HL-60/S4 (cell line): ENCODE measurements around the gene RBM33.
"Not testable (repeated sequence)": the region's sequence is repeated elsewhere in the genome, so short reads cannot be mapped to it uniquely, and the experiment has no call there.

Experiments
- in situ Hi-C: fragments of 300-500 bp; cut with MboI; formaldehyde crosslinking; loops from 2 replicates; pipeline ENCODE4 v1.14.3; 2022; ENCODE audit warnings: low sequenced_read_pairs

Gene RBM33

GRCh38 chr7:155662343-155663043 is 18.0 kb downstream of the RBM33 start:
- in situ Hi-C loops = no loop called here

DNA sequence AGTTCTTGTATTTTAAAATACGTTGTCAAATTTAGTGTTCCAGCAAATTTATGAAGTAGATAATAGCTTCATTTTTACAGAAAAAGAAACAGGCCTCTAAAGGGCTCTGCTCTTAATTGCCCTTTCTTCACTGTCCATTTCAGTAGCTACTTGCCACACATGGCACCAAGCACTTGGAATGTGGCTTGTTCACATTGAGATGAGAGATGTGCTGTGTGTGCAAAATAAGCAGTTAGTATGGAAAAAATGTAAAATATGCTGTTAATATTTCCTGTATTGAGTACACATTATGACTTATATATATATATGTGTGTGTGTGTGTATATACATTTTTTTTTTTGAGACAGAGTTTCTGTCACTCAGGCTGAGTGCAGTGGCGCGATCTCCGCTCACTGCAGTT is 19.5 kb downstream of the RBM33 start:
- in situ Hi-C loops = no loop called here

DNA sequence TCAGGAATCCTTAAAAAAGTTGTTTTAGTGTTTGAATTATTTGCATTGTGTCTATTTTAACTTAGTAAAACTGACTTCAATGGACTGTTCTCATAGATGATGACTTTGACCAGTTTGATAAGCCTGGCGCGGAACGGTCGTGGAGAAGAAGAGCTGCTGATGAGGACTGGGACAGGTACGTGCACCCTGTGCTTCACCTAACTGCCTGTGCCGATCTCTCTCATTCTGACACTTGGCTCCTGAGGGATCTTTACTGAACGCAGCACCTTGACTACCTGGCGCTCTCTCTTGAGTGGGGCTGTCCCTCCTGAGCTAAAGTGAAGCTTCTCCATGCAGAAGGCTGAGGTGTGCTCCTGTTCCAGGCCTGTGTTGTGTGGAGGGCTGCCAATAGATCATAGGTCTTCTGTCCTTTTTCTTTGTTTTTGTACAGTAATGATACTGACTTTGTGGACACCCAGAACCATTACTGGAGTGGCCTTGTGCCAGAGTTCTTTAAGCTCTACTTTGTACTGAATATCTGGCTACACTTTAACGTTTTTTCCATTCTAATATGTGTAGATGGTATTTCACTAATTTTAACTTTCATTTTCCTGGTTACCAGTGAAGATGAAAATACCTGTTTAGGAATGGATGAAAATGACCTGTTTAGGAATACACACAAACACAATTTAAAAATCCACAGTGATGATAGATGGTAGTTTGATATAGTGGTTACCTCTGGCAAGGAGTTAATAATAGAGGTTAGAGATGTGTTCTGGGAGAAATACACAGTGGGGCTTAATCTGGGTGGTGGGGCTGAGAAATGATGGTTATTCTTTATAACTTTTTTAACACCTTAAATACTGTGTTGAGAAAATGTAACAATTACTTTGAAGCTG is 20.9 kb downstream of the RBM33 start:
- in situ Hi-C loops = no loop called here

DNA sequence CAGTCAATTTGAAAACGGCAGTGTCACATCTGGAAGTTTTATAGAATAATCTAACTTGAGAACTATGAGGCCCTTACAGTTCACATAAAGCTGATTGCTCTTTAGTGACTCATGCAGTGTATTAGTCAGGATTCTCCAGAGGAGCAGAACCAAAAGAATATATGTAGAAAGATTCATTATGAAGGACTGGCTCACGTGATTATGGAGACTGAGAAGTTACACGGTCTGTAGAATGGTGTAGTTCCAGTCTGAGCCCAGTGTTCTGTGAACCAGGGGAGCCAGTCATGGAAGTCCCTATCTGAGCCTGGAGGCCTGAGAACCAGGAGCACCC is 21.5 kb downstream of the RBM33 start:
- in situ Hi-C loops = no loop called here

- in situ Hi-C loops = no loop called here
These were observed 22.9 kb downstream of the RBM33 start for GRCh38 chr7:155667241-155667829.

DNA sequence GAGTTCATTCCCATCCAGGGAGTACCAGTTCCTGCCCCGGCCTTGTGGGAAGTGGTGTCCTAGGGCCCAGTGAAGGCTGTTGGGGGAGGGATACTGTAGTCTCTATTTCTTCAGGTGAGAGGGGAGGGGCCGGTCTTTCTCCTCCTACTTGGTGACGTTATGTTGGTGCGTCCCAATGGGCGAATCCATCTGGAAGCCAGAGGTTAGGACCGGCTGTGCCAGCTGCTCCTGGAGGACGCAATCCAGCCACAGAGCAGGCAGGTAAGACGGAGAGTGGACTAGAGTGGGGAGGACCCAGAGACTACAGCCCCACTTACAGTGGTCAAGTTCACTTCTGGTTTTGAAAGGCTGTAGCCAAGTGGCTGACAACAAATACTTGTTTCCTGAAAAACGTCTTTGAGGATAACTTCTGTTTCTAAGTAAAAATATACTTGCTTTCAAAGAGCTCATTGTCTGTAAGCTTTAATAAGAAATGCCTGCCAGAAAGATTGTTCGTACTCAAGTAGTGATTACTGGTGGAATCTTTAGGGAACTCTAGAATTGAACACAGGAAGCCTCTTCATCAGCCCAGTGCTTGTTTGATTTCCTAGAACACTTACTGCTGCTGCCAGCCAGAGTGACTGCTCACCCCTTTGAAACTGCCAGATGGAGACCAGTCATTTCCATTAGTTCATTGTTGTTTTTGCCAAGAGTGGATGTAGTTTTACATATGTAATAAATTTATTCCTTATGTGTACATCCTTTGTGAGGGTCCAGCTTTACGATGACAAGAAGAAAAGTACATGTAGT is 25.4 kb downstream of the RBM33 start:
- in situ Hi-C loops = no loop called here

DNA sequence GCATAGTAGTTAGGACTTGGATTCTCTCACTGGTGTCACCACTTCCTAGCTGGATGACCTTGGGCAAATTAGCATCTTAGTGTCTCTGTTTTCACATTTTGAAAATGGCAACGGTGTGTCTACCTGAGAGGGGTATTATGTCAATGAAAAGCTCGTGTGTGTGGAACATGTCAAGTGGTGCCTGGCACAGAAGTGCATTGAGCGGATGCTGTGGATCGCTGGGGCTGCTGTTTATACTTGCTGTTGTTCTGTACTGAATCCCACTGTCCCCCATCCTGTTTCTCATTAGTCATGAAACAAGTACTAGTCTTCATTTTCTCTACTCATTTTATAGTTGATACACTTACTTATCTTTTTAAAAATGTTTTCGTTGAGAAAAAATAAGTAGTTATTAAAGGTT is 26.1 kb downstream of the RBM33 start:
- in situ Hi-C loops = no loop called here

DNA sequence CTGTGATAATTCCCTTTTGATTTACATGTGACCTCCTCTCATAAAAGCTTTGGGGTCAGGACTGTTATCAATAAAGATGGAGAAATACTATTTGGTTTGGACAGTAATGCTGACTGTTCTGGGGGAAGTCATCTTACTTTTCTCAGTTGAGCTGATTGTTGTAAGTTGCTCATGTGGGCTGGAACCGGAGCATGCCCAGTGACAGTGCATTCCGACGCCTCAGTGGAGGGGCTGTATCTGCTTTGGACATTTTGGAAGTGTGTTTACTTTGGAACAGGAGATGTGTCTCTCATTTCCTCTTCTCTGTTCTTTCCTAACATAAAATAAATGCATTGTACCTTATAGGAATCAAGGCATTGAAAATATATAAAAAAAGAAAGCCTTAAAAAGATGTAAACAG is 30.1 kb downstream of the RBM33 start:
- in situ Hi-C loops = no loop called here

DNA sequence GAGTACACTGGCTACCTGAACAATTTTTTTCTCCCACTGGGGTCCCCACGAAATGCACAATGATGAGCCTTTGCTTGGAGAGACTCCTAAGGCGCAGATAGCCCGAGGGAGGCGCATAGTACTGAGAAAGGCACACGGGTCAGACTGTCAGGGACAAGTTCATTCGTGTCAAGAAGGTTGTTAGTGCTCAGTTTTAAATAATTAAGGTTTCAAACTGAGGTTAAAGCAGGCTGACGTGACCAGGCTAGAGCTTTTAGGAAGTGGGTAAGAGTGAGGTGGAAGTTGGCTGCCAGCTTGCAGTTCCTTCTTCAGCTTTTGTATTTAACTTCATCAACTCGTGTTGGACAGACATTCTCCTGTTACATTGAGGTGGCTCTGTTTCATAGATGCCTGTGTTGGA is 31.6 kb downstream of the RBM33 start:
- in situ Hi-C loops = no loop called here

DNA sequence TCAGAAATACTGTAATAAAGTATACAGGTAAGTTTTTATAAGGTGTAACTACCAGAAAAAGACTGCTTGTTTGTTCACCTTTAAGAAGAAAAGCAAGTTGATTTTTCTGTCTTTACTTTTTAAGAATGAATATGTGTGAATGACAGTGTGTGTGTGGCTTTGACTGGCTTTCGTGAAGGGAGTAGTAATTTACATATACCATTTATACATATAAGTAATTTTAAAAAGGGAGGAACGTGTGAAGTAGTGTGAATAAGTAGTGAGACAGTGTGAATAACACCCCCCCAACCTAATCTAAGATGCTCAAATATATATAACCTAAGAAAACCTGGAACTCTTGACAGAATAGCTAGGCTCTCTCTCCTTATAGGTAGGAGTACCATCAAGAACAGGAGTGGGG is 33.2 kb downstream of the RBM33 start:
- in situ Hi-C loops = no loop called here

DNA sequence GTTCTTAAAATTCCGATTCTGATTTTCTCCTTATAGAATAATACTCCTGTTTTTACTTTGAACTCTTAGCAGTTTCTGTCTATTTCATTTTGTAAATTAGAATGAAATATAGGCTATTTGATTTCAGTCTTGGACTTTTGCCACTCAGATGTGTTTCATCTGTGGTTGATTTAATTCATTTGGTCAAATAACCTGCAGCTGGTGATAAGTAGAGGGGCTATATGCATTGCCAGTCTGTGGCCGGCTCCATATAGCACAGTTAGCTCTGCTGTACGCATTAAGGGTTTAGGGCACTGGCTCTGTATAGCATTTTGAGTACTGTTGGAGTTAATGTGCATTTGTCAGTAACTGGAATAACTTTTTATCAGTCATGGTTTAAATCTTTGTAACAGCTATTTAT is 35.7 kb downstream of the RBM33 start:
- in situ Hi-C loops = no loop called here

DNA sequence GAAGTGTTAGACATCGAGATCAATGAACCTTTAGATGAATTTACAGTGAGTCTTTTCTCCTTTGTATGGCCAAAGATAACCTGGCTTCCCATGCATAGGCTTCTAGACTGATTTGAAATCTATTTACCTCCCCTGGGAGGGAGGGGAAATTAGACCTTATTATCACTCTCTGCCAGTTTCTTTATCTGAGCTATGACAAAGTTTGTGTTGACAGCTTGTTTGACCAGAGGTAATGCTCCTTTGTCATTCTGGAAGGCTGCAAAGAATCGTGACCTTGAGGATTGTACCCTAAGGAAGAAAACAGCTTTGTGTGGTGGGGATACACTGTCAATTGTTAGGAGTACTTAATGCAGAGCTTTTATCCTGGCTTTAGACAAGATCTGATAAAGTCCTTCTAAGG is 36.4 kb downstream of the RBM33 start:
- in situ Hi-C loops = no loop called here

DNA sequence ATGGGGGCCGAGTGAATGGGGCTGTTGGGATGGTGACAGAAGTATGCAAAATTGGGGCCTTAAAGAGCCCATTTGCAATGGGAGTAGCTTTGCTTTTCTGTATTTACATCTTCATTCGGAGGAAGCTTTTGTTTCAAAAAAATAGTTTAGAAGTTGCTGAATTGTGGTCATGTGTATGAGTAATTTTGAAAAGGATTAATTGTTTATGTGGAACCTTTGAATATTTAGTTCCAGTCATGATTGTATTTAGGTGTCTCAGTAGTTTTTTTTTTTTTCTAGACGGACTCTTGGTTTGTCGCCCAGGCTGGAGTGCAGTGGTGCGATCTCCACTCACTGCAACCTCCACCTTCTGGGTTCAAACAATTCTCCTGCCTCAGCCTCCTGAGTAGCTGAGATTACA is 37.2 kb downstream of the RBM33 start:
- in situ Hi-C loops = no loop called here

DNA sequence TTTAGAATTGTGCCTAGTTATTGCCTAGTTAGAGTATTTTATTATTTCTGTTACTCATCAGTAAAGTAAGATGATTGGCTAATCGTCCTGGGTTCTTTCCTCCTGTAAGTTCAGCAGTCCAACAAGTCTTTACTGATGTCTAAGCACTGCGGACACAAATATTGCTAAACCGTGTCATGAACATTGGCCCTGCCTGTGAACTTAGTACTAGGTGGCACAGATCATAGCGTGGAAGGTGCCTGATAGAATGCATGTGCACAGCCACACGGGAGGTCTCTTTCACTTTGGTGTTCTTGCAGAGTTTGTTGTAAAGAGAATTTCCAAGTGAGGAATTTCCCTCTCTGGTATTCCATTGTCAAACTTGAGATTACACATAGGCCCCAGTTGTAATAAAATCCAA is 38.0 kb downstream of the RBM33 start:
- in situ Hi-C loops = no loop called here

DNA sequence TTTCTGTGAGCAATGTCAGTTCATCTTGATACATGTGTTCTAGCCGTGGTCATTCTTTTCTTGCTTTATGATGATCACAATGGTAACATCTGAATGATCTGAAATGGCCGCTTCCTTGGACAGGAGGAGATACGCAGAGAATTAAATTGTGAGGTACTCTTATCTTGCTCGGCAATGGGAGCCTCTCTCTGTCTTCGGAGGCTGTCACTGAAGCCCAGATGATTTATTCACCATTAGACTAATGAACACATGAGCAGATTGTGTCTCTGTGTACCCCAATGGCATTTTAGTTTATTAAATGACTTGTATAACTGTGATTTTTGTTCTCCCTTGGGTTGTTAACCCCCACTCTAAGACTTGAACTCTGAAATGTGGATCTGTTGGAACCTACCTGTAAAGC is 38.6 kb downstream of the RBM33 start:
- in situ Hi-C loops = no loop called here

DNA sequence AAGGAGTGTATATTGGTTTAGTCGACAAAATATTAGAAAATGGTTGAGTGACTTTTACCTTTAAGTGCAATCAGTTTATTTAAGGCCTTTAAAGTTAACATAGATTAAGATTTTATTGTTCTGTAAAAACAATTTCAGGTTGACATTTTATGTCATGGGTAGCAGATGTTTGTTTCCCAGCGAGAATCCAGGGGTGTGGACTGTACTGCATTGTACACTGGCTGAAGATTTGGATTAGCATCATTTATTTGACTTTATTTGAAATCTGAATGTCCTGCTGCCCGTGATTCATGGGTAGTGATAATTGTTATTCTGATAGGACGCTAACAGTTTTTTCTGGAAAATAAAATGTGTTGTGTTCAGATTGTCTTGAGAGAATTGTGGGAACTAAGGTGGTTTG is 39.3 kb downstream of the RBM33 start:
- in situ Hi-C loops = no loop called here

DNA sequence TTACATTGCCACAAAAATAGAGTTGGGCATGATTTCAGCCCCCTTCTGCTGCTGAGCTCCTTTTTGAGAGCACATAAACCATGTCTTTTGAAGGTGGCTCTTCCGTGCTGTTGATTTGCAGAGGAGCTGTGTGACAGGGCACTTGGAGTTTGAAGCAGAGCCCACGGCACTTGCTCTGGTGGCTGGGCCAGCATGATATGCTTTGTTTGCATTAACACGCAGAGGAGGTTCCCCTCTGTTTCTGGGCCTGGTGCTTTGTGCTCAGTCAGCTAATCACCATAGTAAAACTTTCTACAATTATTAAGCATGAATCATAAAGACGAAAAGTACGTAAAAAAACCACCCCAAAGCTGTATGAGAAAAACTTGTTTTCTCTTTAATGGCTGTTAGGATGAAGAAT is 40.1 kb downstream of the RBM33 start:
- in situ Hi-C loops = no loop called here

GRCh38 chr7:155685070-155685790 is 40.8 kb downstream of the RBM33 start:
- in situ Hi-C loops = no loop called here

- in situ Hi-C loops = no loop called here
These were observed 41.3 kb downstream of the RBM33 start for GRCh38 chr7:155685791-155686160.

- in situ Hi-C loops = not testable (repeated sequence)
These were observed 42.3 kb downstream of the RBM33 start for GRCh38 chr7:155686620-155687324.
